ENCODE measurements around the gene LRRC4B.

GRCh38 chr19:50550594-50550966 lies 17.7 kb downstream of the LRRC4B start:
- no peak for TF ChIP-seq ZNF391 (tag by site-specific recombination; IDR thresholded peaks at IDR 0.05; ENCODE audit: borderline replicate concordance, low read depth)
- TF ChIP-seq ZNF747 (tag by site-specific recombination; IDR thresholded peaks at IDR 0.05), result no peak
- TF ChIP-seq KLF16 (tag by site-specific recombination; IDR thresholded peaks at IDR 0.05), result no peak
- TF ChIP-seq BCL11A (tag by site-specific recombination; IDR thresholded peaks at IDR 0.05; ENCODE audit: low read depth), result no peak
- TF ChIP-seq ZNF768 (tag by site-specific recombination; IDR thresholded peaks at IDR 0.05), result no peak
- TF ChIP-seq PATZ1 (tag by site-specific recombination; IDR thresholded peaks at IDR 0.05), result no peak
- no peak for TF ChIP-seq REPIN1 (tag by site-specific recombination; IDR thresholded peaks at IDR 0.05; ENCODE audit: low read depth)
- no peak for TF ChIP-seq CTCF (tag by site-specific recombination; IDR thresholded peaks at IDR 0.05)
- no peak for TF ChIP-seq ZBTB8A (tag by site-specific recombination; IDR thresholded peaks at IDR 0.05)
- no peak for TF ChIP-seq ZBTB7A (tag by site-specific recombination; IDR thresholded peaks at IDR 0.05; ENCODE audit: low read depth)
